ENCODE measurements around the gene GABRG3. TPM values are rescaled to one million over a fixed set of nuclear protein-coding genes. Genes with fewer than 3 reads are reported as not detected.

The GABRG3 gene
- total RNA-seq, 1 experiment from 2014 or later = not detected

DNA sequence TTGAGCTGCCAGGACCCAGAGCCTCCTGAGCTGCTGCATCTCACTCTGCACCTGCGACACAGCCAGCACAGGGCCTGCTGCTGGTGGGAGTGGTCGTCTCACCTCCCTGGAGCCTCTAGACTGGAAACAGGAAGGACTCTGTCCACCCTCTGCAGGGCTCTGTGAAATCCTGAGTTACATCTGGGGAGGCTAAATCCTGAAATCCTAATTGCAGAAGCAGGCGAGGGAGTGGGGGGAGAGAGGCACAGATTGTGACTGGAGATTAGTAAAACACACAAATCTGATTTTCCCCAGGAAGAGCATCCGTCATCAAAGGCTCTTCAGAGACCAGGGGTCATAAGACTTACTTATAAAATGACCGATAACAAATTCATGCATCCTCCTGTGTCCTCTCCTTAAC is 31.6 kb upstream of the GABRG3 start:
- no peak overlapping the region for H3K9ac ChIP-seq (ENCODE audit: low read length)
- no peak for DNase-seq
- no peaks in the 10 kb centered on the region for H4K20me1 ChIP-seq (ENCODE audit: insufficient read depth, low read depth, low read length)
- no peak overlapping the region for H3K4me2 ChIP-seq (ENCODE audit: low read depth, low read length, poor library complexity, severe bottlenecking)
- no peaks in the 10 kb centered on the region for H3K79me2 ChIP-seq (ENCODE audit: low read length)
- no peaks in the 10 kb centered on the region for H3K9me2 ChIP-seq (replicated peaks; ENCODE audit: insufficient read depth, low read length)
- H3K36me3 ChIP-seq (ENCODE audit: insufficient read depth, low read length) = no peaks in the 10 kb centered on the region
- peaks cover 32% of the 10 kb centered on the region for H3K9me3 ChIP-seq (ENCODE audit: low read length)
- H2AFZ ChIP-seq (ENCODE audit: low read length) = no peak overlapping the region
- no peak overlapping the region for H3K27ac ChIP-seq (ENCODE audit: low read length)
- no peaks in the 10 kb centered on the region for H3K4me1 ChIP-seq (ENCODE audit: low read length)
- H3K4me3 ChIP-seq (ENCODE audit: low read length) = no peak overlapping the region
- no peaks in the 10 kb centered on the region for H3K27me3 ChIP-seq (ENCODE audit: low read length)

DNA sequence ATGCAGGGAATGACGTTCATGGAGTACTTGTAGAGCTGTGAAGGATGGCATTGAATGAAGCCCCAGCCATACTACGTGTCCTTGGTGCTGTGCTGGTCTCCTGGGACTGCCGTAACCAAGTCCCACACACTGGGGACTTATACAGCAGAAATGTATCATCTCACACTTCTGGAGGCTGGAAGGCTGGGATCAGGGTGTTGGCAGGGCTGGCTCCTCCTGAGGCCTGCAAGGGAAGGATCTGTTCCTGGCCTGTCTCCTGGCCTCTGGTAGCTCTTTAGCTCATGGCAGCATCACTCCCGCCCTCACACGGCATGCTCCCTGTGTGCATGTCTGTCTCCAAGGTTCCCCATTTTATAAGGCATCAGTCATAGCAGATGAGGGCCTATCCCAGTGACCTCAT is 29.5 kb upstream of the GABRG3 start:
- Histone ChIP-seq H4K20me1 (ENCODE audit: insufficient read depth, low read depth, low read length) (no peaks in the 10 kb centered on the region), H3K4me3 (ENCODE audit: low read length) (no peak overlapping the region), H3K27ac (ENCODE audit: low read length) (no peak overlapping the region), H3K79me2 (ENCODE audit: low read length) (no peaks in the 10 kb centered on the region), H3K4me2 (ENCODE audit: low read depth, low read length, poor library complexity, severe bottlenecking) (no peak overlapping the region), H3K9me3 (ENCODE audit: low read length) (peaks cover 31% of the 10 kb centered on the region), H3K36me3 (ENCODE audit: insufficient read depth, low read length) (no peaks in the 10 kb centered on the region), H3K27me3 (ENCODE audit: low read length) (no peaks in the 10 kb centered on the region), H3K9me2 (replicated peaks; ENCODE audit: insufficient read depth, low read length) (no peaks in the 10 kb centered on the region), H3K4me1 (ENCODE audit: low read length) (no peaks in the 10 kb centered on the region), H2AFZ (ENCODE audit: low read length) (no peak overlapping the region), H3K9ac (ENCODE audit: low read length) (no peak overlapping the region)
- DNase-seq = no peak

DNA sequence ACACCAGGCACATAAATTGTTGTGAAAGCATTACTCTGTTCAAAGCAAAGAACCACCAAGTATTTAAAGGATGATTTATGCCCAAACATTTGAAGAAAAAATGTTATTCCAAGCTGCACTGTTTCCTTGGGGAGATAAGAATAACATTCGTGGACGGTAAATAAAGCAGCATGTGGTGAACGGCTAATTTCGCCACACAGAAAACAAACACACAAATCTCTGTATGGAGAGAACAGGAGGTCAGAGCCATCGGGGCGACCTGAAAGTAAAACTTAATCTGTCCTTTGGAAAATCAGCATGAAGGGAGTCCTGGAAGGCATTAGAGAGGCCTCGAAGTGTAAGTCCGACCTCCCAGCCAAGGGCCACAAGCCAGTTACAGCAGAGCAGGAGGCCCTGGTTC is 27.1 kb upstream of the GABRG3 start:
- no peak overlapping the region for H3K4me2 ChIP-seq (ENCODE audit: low read depth, low read length, poor library complexity, severe bottlenecking)
- H3K4me3 ChIP-seq (ENCODE audit: low read length) = no peak overlapping the region
- H3K79me2 ChIP-seq (ENCODE audit: low read length) = no peaks in the 10 kb centered on the region
- no peaks in the 10 kb centered on the region for H3K9me2 ChIP-seq (replicated peaks; ENCODE audit: insufficient read depth, low read length)
- no peaks in the 10 kb centered on the region for H3K4me1 ChIP-seq (ENCODE audit: low read length)
- peaks cover 25% of the 10 kb centered on the region for H3K9me3 ChIP-seq (ENCODE audit: low read length)
- H3K27me3 ChIP-seq (ENCODE audit: low read length) = no peaks in the 10 kb centered on the region
- no peaks in the 10 kb centered on the region for H3K36me3 ChIP-seq (ENCODE audit: insufficient read depth, low read length)
- no peak overlapping the region for H3K27ac ChIP-seq (ENCODE audit: low read length)
- H2AFZ ChIP-seq (ENCODE audit: low read length) = no peak overlapping the region
- H4K20me1 ChIP-seq (ENCODE audit: insufficient read depth, low read depth, low read length) = no peaks in the 10 kb centered on the region
- H3K9ac ChIP-seq (ENCODE audit: low read length) = no peak overlapping the region
- DNase-seq = no peak

DNA sequence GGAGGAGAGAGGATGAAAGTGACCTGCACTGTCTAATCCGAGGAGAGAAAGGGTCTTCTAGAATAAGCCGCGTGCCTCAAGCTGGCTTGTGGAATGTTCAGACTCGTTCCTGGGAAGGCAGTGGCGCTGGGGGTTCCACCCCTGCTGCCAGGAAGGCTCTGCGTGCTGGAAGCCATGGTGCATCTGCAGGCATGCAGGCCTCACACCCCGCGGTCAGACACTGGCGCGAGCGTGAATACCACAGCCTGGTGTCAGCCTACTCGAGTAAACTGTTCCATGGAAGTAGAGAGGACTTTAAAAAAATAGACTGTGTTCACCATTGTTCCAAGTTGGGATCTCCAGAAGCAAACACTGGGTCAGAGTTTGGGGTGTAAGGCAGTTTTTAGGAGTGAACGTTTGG is 25.9 kb upstream of the GABRG3 start:
- no peaks in the 10 kb centered on the region for H3K79me2 ChIP-seq (ENCODE audit: low read length)
- H3K36me3 ChIP-seq (ENCODE audit: insufficient read depth, low read length) = no peaks in the 10 kb centered on the region
- no peaks in the 10 kb centered on the region for H3K9me2 ChIP-seq (replicated peaks; ENCODE audit: insufficient read depth, low read length)
- H3K9ac ChIP-seq (ENCODE audit: low read length) = no peak overlapping the region
- H3K9me3 ChIP-seq (ENCODE audit: low read length) = peaks cover 21% of the 10 kb centered on the region
- no peak overlapping the region for H2AFZ ChIP-seq (ENCODE audit: low read length)
- no peak overlapping the region for H3K4me3 ChIP-seq (ENCODE audit: low read length)
- DNase-seq = no peak
- no peak overlapping the region for H3K27ac ChIP-seq (ENCODE audit: low read length)
- H3K27me3 ChIP-seq (ENCODE audit: low read length) = no peaks in the 10 kb centered on the region
- no peaks in the 10 kb centered on the region for H4K20me1 ChIP-seq (ENCODE audit: insufficient read depth, low read depth, low read length)
- H3K4me1 ChIP-seq (ENCODE audit: low read length) = no peaks in the 10 kb centered on the region
- no peak overlapping the region for H3K4me2 ChIP-seq (ENCODE audit: low read depth, low read length, poor library complexity, severe bottlenecking)

DNA sequence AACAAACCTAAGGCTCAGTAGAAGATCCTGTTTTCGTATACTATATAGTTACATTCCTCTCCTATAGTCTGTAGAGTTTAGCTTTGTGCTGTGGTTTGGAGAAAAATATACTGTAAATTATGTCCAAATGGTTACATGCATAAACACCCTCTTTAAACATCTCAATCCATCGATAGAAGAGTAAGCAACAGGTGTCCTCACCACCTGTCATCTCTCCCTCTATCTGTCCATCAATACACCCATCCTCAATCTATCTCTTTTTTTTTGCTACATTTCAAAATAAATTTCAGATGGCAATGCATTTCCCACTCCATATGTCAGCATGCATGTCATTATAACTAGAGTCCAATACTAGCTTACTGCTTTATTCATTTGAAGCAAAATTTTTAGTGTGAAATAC is 21.0 kb upstream of the GABRG3 start:
- no peak for DNase-seq
- Histone ChIP-seq H3K36me3 (ENCODE audit: insufficient read depth, low read length) (no peaks in the 10 kb centered on the region), H3K27ac (ENCODE audit: low read length) (no peak overlapping the region), H3K9me3 (ENCODE audit: low read length) (peaks cover 30% of the 10 kb centered on the region), H2AFZ (ENCODE audit: low read length) (no peak overlapping the region), H3K4me1 (ENCODE audit: low read length) (no peaks in the 10 kb centered on the region), H3K27me3 (ENCODE audit: low read length) (no peaks in the 10 kb centered on the region), H3K9ac (ENCODE audit: low read length) (no peak overlapping the region), H4K20me1 (ENCODE audit: insufficient read depth, low read depth, low read length) (no peaks in the 10 kb centered on the region), H3K79me2 (ENCODE audit: low read length) (no peaks in the 10 kb centered on the region), H3K4me2 (ENCODE audit: low read depth, low read length, poor library complexity, severe bottlenecking) (no peak overlapping the region), H3K4me3 (ENCODE audit: low read length) (no peak overlapping the region), H3K9me2 (replicated peaks; ENCODE audit: insufficient read depth, low read length) (no peaks in the 10 kb centered on the region)

DNA sequence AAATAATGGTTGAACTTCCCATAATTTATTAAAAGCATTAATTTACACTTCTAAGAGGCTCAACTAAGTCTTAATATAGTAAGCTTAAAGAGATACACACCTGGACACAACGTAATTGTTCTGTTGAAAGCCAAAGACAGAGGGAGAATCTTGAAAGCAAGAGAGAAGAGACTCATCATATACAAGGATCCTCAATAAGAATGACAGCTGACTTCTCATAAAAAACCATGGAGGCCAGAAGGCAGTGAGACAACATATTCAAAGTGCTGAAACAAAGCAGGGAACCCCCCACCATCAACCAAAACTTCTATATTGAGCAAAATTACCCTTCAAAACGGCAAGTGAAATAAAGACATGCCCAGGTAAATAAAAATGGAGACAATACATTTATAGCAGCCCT is 16.6 kb upstream of the GABRG3 start:
- no peak for DNase-seq
- Histone ChIP-seq H2AFZ (ENCODE audit: low read length) (no peak overlapping the region), H3K4me2 (ENCODE audit: low read depth, low read length, poor library complexity, severe bottlenecking) (no peak overlapping the region), H3K9me3 (ENCODE audit: low read length) (peaks cover 40% of the 10 kb centered on the region), H3K79me2 (ENCODE audit: low read length) (no peaks in the 10 kb centered on the region), H3K36me3 (ENCODE audit: insufficient read depth, low read length) (no peaks in the 10 kb centered on the region), H3K9ac (ENCODE audit: low read length) (no peak overlapping the region), H3K27me3 (ENCODE audit: low read length) (no peaks in the 10 kb centered on the region), H4K20me1 (ENCODE audit: insufficient read depth, low read depth, low read length) (no peaks in the 10 kb centered on the region), H3K27ac (ENCODE audit: low read length) (no peak overlapping the region), H3K4me1 (ENCODE audit: low read length) (no peaks in the 10 kb centered on the region), H3K9me2 (replicated peaks; ENCODE audit: insufficient read depth, low read length) (no peaks in the 10 kb centered on the region), H3K4me3 (ENCODE audit: low read length) (no peak overlapping the region)

DNA sequence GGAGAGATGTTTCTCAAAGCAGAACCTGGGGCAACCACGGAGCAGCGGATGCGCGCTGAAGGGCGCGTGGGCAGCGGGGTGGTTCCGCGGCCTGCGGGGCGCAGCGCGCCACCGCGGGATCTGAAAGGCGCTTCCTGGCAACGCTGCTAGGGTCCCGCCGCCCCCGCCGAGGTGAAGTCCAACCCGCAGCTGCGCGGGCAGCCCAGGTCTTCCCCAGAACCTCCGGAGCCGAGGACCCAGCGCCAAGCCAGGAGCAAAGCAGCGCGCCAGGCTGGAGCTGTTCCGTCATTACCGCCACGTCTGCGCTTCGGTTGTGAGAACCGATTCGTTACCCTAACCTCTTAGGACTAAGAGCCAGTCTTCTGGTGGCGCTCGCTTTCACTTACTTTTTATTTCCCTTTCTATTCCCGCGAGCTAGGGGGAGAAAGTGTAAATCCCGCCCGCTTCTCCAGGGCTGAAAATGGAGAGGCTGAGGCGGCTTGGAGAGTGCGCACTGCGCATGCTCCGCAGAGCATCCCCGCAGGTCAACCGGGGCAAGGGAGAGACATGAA is 3.2 kb upstream of the GABRG3 start:
- Histone ChIP-seq H2AFZ (ENCODE audit: low read length) (no peak overlapping the region), H3K27ac (ENCODE audit: low read length) (no peak overlapping the region), H3K4me2 (ENCODE audit: low read depth, low read length, poor library complexity, severe bottlenecking) (no peak overlapping the region), H3K27me3 (ENCODE audit: low read length) (no peaks in the 10 kb centered on the region), H3K4me3 (ENCODE audit: low read length) (no peak overlapping the region), H4K20me1 (ENCODE audit: insufficient read depth, low read depth, low read length) (no peaks in the 10 kb centered on the region), H3K9me2 (replicated peaks; ENCODE audit: insufficient read depth, low read length) (no peaks in the 10 kb centered on the region), H3K9ac (ENCODE audit: low read length) (no peak overlapping the region), H3K4me1 (ENCODE audit: low read length) (no peaks in the 10 kb centered on the region), H3K79me2 (ENCODE audit: low read length) (no peaks in the 10 kb centered on the region), H3K9me3 (ENCODE audit: low read length) (peaks cover 31% of the 10 kb centered on the region), H3K36me3 (ENCODE audit: insufficient read depth, low read length) (no peaks in the 10 kb centered on the region)
- no peak for DNase-seq

DNA sequence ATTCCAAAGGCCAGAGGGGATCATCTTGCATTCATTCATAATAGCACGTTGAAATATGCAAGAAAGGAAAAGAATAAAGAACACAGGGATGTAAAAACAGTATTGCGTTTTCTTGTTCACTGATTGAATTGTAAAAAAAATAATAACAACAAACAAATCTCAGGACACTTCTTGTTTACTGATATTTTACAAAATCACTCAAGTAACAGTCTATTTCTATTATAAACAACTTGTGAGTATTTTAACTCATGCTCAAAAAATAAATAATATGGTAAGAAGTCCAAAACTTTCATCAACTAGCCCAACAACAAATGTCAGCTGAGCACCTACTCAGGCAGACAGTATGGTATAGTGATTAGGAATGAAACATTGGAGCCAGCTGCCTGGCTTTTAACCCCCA is 2.2 kb upstream of the GABRG3 start:
- Histone ChIP-seq H3K4me3 (ENCODE audit: low read length) (no peak overlapping the region), H3K79me2 (ENCODE audit: low read length) (no peaks in the 10 kb centered on the region), H3K9me3 (ENCODE audit: low read length) (peaks cover 34% of the 10 kb centered on the region), H3K27ac (ENCODE audit: low read length) (no peak overlapping the region), H2AFZ (ENCODE audit: low read length) (no peak overlapping the region), H3K9me2 (replicated peaks; ENCODE audit: insufficient read depth, low read length) (no peaks in the 10 kb centered on the region), H3K36me3 (ENCODE audit: insufficient read depth, low read length) (no peaks in the 10 kb centered on the region), H3K4me2 (ENCODE audit: low read depth, low read length, poor library complexity, severe bottlenecking) (no peak overlapping the region), H3K27me3 (ENCODE audit: low read length) (no peaks in the 10 kb centered on the region), H3K9ac (ENCODE audit: low read length) (no peak overlapping the region), H4K20me1 (ENCODE audit: insufficient read depth, low read depth, low read length) (no peaks in the 10 kb centered on the region), H3K4me1 (ENCODE audit: low read length) (no peaks in the 10 kb centered on the region)
- DNase-seq = no peak

All from Karpas-422 (cell line).